ENCODE measurements around the gene ZNF892.

ZNF892 gene

GRCh38 chr2:95225658-95226057, 18.3 kb downstream of the ZNF892 start:
- TF ChIP-seq CTCF (IDR thresholded peaks at IDR 0.05; ENCODE audit: insufficient read depth, low read depth, low read length, missing control alignments), result no peak
- no peak for DNase-seq (ENCODE audit: low read depth)
- no peak overlapping the region for H3K4me3 ChIP-seq (ENCODE audit: low read length)

GRCh38 chr2:95231723-95232122, 24.4 kb downstream of the ZNF892 start:
- H3K4me3 ChIP-seq (ENCODE audit: low read length), result no peak overlapping the region
- DNase-seq (ENCODE audit: low read depth), result peak; percentile 67

GRCh38 chr2:95232232-95232631, 24.9 kb downstream of the ZNF892 start:
- H3K4me3 ChIP-seq (ENCODE audit: low read length), result no peak overlapping the region
- DNase-seq (ENCODE audit: low read depth), result no peak
- TF ChIP-seq CTCF (IDR thresholded peaks at IDR 0.05; ENCODE audit: insufficient read depth, low read depth, low read length, missing control alignments), result no peak

More at GRCh38 chr2:95231723-95232122, 24.4 kb downstream of the ZNF892 start:
- TF ChIP-seq CTCF (IDR thresholded peaks at IDR 0.05; ENCODE audit: insufficient read depth, low read depth, low read length, missing control alignments), result peak; percentile 98

GRCh38 chr2:95234286-95234785, 27.0 kb downstream of the ZNF892 start:
- TF ChIP-seq CTCF (IDR thresholded peaks at IDR 0.05; ENCODE audit: insufficient read depth, low read depth, low read length, missing control alignments), result no peak
- H3K4me3 ChIP-seq (ENCODE audit: low read length), result no peak overlapping the region
- DNase-seq (ENCODE audit: low read depth), result no peak

- TF ChIP-seq CTCF (IDR thresholded peaks at IDR 0.05; ENCODE audit: insufficient read depth, low read depth, low read length, missing control alignments), result no peak
- DNase-seq (ENCODE audit: low read depth), result no peak
Observed at GRCh38 chr2:95234816-95235215, 27.5 kb downstream of the ZNF892 start.

GRCh38 chr2:95238131-95238530, 30.8 kb downstream of the ZNF892 start:
- TF ChIP-seq CTCF (IDR thresholded peaks at IDR 0.05; ENCODE audit: insufficient read depth, low read depth, low read length, missing control alignments), result no peak
- H3K4me3 ChIP-seq (ENCODE audit: low read length), result no peak overlapping the region
- no peak for DNase-seq (ENCODE audit: low read depth)

More at GRCh38 chr2:95234816-95235215, 27.5 kb downstream of the ZNF892 start:
- H3K4me3 ChIP-seq (ENCODE audit: low read length), result no peak overlapping the region

GRCh38 chr2:95240091-95240490, 32.8 kb downstream of the ZNF892 start:
- TF ChIP-seq CTCF (IDR thresholded peaks at IDR 0.05; ENCODE audit: insufficient read depth, low read depth, low read length, missing control alignments), result no peak
- DNase-seq (ENCODE audit: low read depth), result peak; percentile 79
- no peak overlapping the region for H3K4me3 ChIP-seq (ENCODE audit: low read length)
